NCI-H128 (cell line): Measurements from ENCODE around the gene PLCL1.

Experiments used
- DNase-seq: peaks from one replicate; lab custom pipeline; 2025; ENCODE audit not compliant: unreplicated experiment; lab: John Stamatoyannopoulos, UW

The PLCL1 gene

GRCh38 chr2:197949224-197949623 is 144.8 kb downstream of the PLCL1 start:
- DNase-seq, result no peak

- no peak for DNase-seq
Measured at GRCh38 chr2:197950006-197950405, 145.6 kb downstream of the PLCL1 start.

- no peak for DNase-seq
Measured at GRCh38 chr2:197950724-197951123, 146.3 kb downstream of the PLCL1 start.

- no peak for DNase-seq
Measured at GRCh38 chr2:197952540-197953202, 148.3 kb downstream of the PLCL1 start.

GRCh38 chr2:197954328-197954727 is 149.9 kb downstream of the PLCL1 start:
- DNase-seq, result no peak

- DNase-seq, result no peak
Measured at GRCh38 chr2:197958592-197959150, 154.3 kb downstream of the PLCL1 start.

- DNase-seq, result no peak
Measured at GRCh38 chr2:197959383-197959782, 155.0 kb downstream of the PLCL1 start.

GRCh38 chr2:197960786-197961185 is 156.4 kb downstream of the PLCL1 start:
- no peak for DNase-seq

- DNase-seq, result no peak
Measured at GRCh38 chr2:197964720-197965119, 160.3 kb downstream of the PLCL1 start.

GRCh38 chr2:197965756-197966155 is 161.4 kb downstream of the PLCL1 start:
- no peak for DNase-seq

GRCh38 chr2:197969391-197969893 is 165.0 kb downstream of the PLCL1 start:
- DNase-seq, result no peak

GRCh38 chr2:197972061-197972460 is 167.7 kb downstream of the PLCL1 start:
- no peak for DNase-seq

GRCh38 chr2:197972587-197972986 is 168.2 kb downstream of the PLCL1 start:
- no peak for DNase-seq

GRCh38 chr2:197973772-197974171 is 169.4 kb downstream of the PLCL1 start:
- no peak for DNase-seq

- no peak for DNase-seq
Measured at GRCh38 chr2:197975931-197976519, 171.6 kb downstream of the PLCL1 start.

GRCh38 chr2:197978971-197979370 is 174.6 kb downstream of the PLCL1 start:
- DNase-seq, result no peak

GRCh38 chr2:197982565-197982964 is 178.2 kb downstream of the PLCL1 start:
- no peak for DNase-seq

GRCh38 chr2:197985029-197985638 is 180.7 kb downstream of the PLCL1 start:
- no peak for DNase-seq

GRCh38 chr2:197986977-197987376 is 182.6 kb downstream of the PLCL1 start:
- no peak for DNase-seq

- no peak for DNase-seq
Measured at GRCh38 chr2:197990356-197990755, 186.0 kb downstream of the PLCL1 start.

- no peak for DNase-seq
Measured at GRCh38 chr2:197992482-197993133, 188.2 kb downstream of the PLCL1 start.
